Stimulated activated CD4-positive, alpha-beta T cell treated with anti-CD3 and anti-CD28 coated beads, Interleukin-12 subunit alpha, Interleukin-12 subunit beta, amount 100 ng/mL, for 4 hours (primary cell): Measurements from ENCODE around the gene SFTPB.
"Not testable (repeated sequence)": the region's sequence is repeated elsewhere in the genome, so short reads cannot be mapped to it uniquely, and the experiment has no call there.

Experiments used
- DNase-seq: peaks from one replicate; pipeline ENCODE4 v3.0.0-alpha.2; 2020

SFTPB gene

DNA sequence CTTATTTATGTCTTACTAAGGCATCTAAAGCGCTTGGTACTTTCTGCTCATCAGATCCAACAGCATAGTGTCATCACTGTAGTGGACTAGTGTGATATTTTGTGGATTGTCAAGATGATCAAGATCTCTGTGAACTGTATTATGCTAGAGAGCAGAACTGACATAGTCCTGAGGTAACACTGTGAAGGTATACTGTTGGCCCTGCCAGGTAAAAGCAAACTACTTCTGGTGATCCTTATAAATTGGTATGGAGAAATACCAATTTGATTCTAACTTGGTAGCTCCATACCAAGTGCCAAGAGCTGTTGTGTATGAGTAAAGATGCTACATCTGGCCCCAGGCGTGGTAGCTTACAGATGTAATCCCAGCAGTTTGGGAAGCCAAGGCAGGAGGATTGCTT, 15.9 kb downstream of the SFTPB start:
- DNase-seq: no peak

DNA sequence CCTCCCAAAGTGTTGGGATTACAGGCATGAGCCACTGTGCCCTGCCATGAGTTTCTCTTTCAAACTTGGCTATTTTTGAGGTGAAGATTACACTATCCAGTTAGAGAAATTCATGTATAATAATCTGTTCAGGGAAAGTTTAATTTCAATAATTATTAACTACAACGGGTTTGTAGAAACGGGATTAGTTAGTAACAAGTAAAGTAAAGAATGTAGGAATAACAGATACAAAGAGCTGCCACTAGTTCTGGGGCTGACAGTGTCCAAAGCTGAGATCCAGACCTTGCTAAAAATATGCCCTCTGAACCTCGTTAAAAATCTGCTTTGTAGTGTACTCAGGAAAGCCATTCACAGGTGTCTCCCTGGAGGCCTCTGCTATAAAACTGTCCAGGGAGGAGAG, 16.9 kb downstream of the SFTPB start:
- DNase-seq: no peak

DNA sequence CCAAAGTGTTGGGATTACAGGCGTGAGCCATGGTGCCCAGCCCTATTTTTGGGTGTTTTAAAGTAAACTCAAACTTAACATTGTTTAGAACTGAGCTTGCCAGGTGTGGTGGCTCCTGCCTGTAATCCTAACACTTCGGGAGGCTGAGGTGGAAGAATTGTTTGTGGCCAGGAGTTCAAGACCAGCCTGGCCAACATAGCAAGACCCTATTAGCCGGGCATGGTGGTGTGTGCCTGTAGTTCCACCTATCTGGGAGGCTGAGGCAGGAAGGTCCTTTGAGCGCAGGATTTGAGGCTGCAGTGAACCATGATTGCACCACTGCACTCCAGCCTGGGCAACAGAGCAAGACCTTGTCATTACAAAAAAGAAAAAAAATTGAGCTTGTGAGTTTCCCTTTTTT, 17.5 kb downstream of the SFTPB start:
- DNase-seq: no peak

DNA sequence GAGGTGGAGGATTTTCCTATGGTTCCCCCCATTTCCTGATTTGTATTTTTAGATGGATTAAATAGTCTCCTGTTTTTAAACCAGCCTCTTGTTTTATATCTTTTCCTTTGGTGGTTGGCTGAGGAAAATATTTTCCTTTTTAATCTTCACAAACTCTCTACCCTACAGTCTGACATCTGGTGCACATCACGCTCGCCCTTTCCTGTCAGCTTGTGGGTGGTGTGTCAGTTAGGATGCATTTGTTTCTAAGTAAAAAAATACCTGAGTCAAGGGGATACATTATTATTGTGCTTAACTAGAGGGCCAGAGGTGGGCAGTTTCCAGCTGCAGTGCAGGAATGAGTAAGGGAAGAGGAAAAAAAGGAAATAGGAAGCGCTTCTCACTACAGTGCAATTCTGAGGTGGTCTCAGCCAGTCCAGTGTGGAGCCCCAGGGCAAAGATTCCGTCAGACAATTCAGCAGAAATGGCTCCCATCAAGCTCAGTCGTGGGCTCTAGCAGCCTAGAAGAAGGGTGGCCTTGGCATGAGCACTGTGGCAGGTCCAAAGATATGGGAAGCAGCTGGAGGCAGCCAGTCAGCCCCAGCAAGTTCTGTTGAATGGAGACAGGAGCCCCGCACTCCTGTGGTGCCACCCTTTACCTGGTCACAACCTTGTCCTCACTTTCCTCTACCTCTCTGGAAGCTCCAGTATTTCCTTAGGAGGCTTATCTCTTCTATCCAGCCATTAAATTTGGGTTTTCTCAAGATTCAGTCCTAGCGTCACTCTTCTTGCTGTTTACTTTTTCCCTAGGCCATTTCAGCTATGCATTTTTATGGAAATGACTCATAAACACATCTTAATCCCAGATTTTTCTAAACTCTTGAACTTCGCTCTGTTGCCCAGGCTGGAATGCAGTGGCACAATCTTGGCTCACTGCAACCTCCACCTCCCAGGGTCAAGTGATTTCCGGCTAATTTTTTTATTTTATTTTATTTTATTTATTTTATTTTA, 18.5 kb downstream of the SFTPB start:
- DNase-seq: no peak

DNA sequence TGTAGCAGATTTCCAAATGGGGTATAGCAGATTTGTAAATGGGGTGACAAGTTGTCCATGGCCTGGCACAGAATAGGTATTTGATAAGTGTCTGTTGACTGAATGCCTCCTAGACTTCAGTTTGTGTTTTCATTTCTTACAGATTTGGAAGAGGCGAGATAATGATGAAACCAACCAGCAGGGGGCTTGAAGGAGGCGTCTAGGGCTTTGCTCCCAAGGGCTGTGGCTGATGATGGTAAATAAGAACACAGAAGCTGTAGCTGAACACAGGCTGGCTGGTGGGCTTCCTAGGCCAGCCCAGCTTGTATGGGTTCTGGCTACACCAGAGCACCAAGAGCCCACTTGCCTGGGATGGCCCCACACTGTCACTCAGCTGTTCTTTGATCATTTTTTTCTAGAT, 19.4 kb downstream of the SFTPB start:
- no peak for DNase-seq

DNA sequence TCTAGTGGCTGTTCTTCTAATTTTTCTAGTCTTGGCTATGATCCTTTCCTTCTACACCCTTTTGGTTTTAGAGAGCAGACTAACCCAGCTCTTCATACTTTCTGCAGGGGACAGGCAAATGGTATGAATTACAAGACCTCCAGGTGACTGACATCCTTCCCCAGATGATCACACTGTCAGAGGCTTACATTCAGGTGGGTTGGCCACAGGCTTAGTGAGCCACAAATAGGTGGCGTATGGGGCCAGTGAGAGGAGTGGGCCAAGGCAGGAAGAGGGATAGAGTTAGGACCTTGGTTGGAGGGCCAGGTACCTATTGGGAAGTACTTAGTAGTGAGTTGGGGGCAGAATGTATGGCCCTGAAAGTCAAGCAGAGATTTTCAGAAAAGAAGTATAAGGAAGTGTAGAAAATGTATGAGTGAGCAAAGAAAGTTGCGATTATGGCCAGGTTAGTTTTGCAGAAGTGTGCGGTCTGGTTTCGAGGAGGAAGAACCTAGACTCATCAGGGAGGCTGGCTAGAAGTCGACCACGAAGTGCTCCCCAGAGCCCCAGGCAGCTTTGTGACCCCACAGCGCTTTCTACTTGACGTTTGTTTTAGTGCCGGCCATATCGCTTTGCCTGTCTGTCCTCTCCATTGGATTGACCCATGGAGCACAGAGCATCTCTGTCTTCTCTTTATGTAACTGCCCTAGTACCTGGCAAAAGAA, 20.0 kb downstream of the SFTPB start:
- no peak for DNase-seq

DNA sequence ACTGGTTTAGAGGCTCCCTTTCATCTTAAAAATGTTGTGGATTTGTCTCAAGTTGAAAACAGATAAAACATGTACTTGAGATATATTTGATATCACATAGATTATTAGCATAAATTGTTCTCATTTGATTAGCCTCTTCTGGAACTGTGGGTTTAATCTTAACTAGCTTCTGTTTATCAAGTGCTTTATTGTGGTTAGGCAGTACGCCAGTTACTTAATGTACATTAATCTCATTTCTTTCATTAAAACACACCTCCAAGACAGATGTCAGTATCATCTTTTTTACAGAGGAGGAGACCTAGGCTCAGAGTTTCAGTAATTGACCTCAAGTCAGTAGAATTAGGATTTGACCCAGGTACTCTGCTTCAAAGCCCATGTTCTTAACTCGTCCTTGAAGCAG, 21.8 kb downstream of the SFTPB start:
- DNase-seq: no peak

DNA sequence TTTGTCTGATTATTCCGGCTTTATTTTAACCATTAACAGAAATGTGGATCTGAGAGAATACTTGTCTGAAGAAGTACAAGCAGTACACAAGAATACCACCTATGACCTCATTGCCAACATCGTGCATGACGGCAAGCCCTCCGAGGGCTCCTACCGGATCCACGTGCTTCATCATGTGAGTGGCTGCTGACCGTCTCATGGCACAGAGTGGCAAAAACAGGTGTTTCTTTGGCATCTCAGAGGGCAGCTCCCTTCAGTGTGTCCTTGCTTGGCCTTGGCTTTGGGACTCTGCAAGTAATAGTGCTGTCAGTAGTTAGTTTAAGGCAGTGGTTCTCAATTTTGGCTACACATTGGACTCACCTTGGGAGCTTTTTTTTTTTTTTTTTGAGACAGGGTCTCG, 23.1 kb downstream of the SFTPB start:
- DNase-seq: no peak

DNA sequence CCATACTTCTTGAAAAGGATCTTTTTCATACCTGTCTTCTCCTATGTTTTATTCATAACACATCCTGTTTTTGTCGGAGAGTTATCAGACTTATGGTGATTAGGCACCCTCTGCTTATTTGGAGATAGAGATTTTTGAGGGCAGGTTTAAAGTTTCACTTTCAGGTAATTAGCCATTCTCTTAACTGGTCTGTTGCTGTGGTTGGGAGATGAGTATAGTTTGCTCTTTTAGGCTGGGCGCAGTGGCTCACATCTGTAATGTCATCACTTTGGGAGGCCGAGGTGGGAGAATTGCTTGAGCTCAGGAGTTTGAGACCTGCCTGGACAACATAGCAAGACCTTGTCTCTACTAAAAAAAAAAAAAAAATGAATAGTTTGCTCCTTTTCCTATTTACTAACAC, 25.3 kb downstream of the SFTPB start:
- no peak for DNase-seq

DNA sequence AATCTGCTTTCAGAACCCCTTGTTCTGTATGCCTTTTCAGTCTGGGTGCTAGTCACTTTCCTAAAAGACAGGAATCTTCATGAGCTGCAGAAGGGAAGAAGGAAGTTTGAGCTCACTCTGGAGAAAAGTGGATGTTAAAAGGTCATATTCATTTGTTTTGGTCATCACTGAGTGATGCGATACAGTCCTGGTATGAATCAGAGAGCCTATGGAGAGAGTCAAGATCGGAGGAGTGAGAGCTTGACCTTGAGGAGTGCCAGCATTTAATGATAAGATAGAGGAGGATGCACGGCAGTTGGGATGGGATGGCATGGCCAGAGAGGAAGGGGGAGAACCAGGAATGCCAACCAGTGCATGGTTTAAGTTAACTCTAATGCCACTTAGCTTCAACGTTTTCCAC, 32.4 kb downstream of the SFTPB start:
- DNase-seq: no peak

DNA sequence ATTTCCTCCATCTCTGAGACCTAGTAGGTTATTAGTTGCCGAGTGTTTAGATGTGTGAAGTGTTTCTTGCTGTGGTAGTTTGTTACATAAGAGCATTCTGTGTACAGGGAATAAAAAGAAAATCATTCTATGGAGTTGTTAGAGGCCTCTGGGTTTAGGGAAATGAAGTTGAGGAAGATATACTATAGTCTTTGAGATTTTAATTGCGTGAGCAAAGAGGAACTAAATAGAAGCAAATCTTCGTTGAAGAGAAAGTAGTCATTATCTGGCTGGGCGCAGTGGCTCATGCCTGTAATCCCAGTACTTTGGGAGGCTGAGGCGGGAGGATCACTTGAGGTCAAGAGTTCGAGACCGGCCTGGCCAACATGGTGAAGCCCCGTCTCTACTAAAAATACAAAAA, 33.0 kb downstream of the SFTPB start:
- no peak for DNase-seq

DNA sequence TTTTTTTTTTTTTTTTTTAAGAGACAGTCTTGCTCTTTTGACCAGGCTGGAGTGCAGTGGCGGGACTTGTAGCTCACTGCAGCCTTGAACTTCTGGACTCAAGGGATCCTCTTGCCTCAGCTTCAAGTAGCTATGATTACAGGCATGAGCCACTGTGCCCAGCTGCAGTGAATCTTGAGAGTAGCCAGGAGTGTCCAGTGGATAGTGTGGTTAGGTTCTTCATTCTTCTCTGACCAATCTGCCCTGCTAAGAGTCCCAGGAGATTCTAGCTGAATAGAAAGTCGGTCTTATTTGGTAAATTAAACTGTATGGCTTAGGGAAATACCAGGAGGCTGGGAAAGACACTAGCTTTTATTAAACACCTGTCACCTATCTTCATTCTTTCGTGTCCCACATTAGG, 36.7 kb downstream of the SFTPB start:
- DNase-seq: no peak

DNA sequence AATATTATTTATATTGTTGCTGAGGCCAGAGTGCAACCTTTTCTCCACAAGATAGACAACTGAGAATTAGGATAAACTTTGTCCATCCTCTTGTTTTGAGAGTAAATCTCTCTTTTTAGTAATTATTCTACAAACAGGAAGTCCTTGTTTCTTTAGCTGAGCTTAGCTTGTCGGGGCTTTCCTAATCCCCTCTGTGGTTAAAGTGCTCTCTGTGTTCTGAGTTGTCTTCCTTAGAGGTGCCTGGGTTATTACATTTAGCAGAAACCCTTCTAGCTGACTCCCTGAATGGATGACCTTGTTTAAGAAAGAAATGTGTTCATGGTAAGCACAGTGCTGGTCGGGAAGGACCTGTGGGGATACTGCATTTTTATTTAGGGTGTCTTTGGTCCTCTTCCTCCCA, 39.3 kb downstream of the SFTPB start:
- DNase-seq: no peak

DNA sequence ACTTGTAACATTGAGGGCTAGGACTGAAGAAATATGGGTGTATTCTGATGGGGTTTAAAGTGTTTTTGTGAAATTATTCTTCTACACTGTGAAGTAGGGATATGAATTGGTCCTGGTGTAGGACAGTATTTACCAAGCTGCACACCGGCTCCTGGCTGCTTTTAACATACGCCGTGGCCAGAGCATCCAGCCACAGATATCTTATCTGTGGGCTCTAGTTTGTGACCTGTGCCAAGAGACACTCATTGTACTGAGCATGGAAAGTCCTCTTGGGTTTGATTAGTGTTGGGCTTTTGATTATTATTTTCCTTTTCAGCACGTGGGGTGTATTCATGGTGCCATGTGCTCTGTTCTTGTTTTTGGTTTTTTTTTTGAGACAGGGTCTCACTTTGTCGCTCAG, 44.0 kb downstream of the SFTPB start:
- no peak for DNase-seq

DNA sequence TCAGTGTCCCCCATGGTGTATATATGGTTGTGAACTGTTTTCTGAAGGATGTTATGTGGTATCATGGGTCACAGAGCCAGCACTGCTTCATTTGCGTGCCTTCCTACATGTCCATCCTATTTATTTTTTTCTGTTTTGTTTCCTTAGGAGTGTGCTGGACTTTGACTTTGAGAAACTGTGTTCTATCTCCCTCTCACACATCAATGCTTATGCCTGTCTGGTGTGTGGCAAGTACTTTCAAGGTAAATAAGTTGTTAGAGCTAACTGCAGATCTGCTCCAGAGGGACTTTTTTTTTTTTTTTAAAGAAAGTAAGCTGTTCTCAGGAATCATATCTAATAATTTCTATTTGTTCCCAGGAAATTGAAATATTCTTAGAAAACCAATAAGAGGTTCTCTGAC, 46.7 kb downstream of the SFTPB start:
- DNase-seq: no peak

DNA sequence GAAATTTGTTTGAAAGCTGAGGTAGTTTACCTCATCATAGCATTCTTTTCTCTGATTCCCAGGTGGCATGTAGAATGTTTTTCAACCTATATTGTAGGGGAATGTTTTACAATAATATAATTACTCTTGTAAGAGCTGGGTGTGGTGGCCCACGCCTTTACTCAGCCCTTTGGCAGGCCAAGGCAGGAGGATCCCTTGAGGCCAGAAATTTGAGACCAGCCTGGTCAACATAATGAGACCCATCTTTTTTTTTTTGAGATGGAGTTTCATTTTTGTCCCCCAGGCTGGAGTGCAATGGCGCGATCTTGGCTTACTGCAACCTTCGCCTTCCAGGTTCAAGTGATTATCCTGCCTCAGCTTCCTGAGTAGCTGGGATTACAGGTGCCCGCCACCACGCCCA, 48.4 kb downstream of the SFTPB start:
- DNase-seq: no peak

DNA sequence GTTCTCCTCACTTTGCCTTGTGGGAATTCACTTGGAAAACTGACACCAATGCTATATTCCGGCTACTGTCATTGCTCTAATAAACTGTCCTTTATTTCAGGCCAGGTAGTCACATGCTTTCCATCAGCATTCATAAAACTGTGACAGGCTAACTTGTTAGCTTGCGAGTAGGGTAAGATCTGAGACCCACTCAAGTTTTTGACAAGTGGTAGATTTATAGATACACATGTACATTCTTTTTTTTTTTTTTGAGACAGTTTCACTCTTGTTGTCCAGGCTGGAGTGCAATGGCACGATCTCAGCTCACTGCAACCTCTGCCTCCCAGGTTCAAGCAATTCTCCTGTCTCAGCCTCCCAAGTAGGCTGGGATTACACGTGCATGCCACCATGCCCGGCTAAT, 50.3 kb downstream of the SFTPB start:
- not testable (repeated sequence) for DNase-seq

DNA sequence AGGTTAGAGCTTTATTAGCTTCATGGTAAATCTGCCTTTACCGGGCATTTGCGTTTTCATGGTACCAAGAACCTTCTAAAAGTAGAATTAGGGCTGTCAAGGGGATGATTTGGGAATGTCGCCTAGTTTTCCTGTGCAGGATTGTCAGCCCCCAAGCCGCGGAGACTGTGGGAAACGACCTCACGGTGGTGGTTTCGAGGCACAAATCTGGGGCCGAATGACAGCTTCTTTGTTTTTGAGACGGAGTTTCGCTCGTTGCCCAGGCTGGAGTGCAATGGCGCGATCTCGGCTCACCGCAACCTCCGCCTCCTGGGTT, 52.6 kb downstream of the SFTPB start:
- DNase-seq: no peak

DNA sequence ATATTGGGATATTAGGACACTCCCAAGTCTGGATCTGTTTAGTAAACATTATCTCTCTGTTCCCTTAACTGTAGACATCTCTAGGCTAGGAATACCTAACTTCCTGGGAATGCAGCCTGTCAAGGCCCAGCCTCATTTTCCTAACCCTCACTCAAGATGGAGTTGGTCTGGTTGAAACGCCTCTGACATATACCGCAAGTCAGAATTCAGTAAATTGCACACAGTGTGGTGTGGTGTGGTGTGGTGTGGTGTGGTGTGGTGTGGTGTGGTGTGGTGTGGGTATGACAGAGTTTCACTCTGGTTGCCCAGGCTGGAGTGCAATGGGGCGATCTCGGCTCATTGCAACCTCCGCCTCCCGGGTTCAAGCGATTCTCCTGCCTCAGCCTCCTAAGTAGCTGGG, 53.2 kb downstream of the SFTPB start:
- not testable (repeated sequence) for DNase-seq

DNA sequence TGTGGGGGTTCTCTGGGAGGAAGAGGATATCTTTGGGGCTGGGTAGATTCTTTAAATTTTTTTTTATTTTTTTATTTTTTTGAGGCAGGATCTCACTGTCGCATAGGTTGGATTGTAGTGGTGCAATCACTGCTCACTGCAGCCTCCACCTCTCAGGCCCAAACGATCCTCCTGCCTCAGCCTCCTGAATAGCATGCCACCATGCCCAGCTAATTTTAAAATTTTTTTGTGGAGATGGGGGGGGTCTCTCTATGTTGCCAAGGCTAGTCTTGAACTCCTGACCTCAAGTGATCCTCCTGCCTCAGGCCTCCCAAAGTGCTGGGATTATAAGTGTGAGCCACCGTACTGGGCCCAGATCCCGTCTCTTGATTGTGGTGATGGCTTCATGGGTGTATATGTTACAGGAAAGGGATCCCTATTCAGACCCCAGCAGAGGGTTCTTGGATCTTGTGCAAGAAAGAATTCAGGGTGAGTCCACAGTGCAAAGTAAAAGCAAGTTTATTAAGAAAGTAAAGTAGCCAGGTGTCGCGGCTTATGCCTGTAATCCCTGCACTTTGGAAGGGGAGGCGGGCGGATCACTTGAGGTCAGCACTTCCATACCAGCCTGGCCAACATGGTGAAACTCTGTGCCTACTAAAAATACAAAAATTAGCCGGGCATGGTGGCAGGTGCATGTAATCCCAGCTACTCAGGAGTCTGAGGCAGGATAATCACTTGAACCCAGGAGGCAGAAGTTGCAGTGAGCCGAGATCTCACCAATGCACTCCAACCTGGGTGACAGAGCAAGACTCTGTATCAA, 54.1 kb downstream of the SFTPB start:
- no peak for DNase-seq

DNA sequence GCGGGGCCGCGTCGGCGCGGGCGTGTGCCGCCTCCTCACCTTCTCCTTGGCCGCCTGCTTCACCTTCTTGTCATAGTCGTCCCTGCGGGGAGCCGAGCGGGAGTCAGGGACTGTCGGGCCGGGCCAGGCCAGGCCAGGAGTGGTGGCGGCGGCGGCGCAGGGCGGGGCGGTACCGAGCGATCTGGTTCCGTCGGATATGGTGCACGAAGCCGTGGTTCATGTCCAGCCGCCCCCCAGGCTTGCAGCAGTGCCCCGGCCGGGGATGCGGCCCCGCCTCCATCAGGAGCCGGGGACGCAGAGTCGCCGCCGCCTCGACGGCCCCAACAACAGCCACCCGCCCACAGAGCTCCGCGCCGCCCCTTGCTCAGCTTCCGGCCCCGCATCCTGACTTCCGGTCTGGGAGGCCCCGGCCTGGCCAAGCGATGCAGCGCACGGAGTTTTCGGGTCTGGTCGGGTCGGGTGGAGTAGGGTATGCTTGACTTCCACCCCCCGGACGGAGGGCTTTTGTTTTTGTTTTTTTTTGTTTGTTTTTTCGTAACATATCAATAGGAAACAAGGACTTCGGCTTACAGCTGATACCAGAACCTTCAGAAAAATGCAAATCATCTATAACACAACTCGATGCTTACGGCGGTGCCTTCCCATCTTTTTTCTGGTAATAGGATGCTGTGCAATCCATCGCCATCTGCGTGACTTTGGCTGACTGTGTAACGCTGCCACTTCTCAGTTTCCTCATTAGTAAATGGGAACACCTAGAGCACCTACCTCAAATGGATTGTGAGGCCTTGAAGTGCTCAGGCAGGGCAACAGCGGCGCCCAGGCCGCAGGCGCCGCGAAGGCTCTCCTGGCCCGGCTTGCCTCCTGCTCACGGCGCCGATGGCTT, 56.1 kb downstream of the SFTPB start, which contains the start of gene C2orf68:
C2orf68 (minus strand) TSS at position 362 of the 883 bp plus-strand sequence; CDS start at position 280, 82 bp downstream.
- DNase-seq: peak; percentile 82

DNA sequence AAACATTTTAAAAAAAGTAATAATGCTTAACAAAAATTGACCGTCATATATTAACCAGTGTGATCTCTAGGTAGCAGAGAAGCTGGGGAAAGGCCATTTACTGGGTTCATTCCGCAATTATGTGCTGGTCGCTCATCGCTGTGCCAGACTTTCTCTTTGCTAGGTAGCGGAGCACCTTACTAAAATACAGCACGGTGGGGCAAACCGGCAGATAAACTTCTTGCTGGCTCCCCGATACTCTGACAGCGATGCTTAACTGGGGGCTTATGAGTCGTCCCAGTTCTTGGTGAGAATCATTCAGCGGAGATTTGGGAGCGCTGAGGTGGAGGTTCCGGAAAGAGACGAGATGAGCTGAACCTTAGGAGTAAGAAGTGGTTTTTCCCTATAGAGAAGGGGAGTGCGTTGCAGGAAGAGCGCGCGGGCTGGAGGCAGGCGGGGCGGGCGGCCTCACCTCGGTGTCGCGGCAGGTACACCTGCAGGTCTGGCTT, 56.7 kb downstream of the SFTPB start:
- no peak for DNase-seq
